ENCODE results near the gene ARHGEF38.

- TF ChIP-seq CTCF (IDR thresholded peaks at IDR 0.05; ENCODE audit: insufficient read depth, low read depth, low read length) (no peak), EZH2 (IDR thresholded peaks at IDR 0.05; ENCODE audit: insufficient read depth, low read length) (no peak)
Measured at GRCh38 chr4:105600951-105601350, 48.5 kb downstream of the ARHGEF38 start.

Data from astrocyte (in vitro differentiated cells and primary cell).